Measurements from ENCODE around the gene NIPSNAP3A.
A peak's percentile ranks its signal among the peaks of the same experiment; 100 is the strongest.

NIPSNAP3A gene

GRCh38 chr9:104743376-104743985 is 4.0 kb upstream of the NIPSNAP3A start:
- peak; percentile 86 for DNase-seq (ENCODE audit: low read depth)
- TF ChIP-seq CTCF (IDR thresholded peaks at IDR 0.05; ENCODE audit: low read length, missing control alignments), result peak; percentile 69
- no peak overlapping the region for H3K4me3 ChIP-seq (replicated peaks; ENCODE audit: low read depth, low read length)

GRCh38 chr9:104745852-104746251 is 1.6 kb upstream of the NIPSNAP3A start:
- no peak for TF ChIP-seq CTCF (IDR thresholded peaks at IDR 0.05; ENCODE audit: low read length, missing control alignments)
- H3K4me3 ChIP-seq (replicated peaks; ENCODE audit: low read depth, low read length), result no peak overlapping the region

GRCh38 chr9:104746285-104746684 is 1.2 kb upstream of the NIPSNAP3A start:
- H3K4me3 ChIP-seq (replicated peaks; ENCODE audit: low read depth, low read length), result no peak overlapping the region
- no peak for TF ChIP-seq CTCF (IDR thresholded peaks at IDR 0.05; ENCODE audit: low read length, missing control alignments)
- no peak for DNase-seq (ENCODE audit: low read depth)

More at GRCh38 chr9:104745852-104746251, 1.6 kb upstream of the NIPSNAP3A start:
- DNase-seq (ENCODE audit: low read depth), result no peak

- peak overlapping the region; percentile 76 for H3K4me3 ChIP-seq (replicated peaks; ENCODE audit: low read depth, low read length)
- no peak for TF ChIP-seq CTCF (IDR thresholded peaks at IDR 0.05; ENCODE audit: low read length, missing control alignments)
- DNase-seq (ENCODE audit: low read depth), result no peak
Observed at GRCh38 chr9:104746798-104747197, 685 bp upstream of the NIPSNAP3A start.

- H3K4me3 ChIP-seq (replicated peaks; ENCODE audit: low read depth, low read length), result peak overlapping the region; percentile 76
- no peak for TF ChIP-seq CTCF (IDR thresholded peaks at IDR 0.05; ENCODE audit: low read length, missing control alignments)
- no peak for DNase-seq (ENCODE audit: low read depth)
Observed at GRCh38 chr9:104747245-104747564, 278 bp upstream of the NIPSNAP3A start.

- DNase-seq (ENCODE audit: low read depth), result peak; percentile 41
- peak overlapping the region; percentile 76 for H3K4me3 ChIP-seq (replicated peaks; ENCODE audit: low read depth, low read length)
- no peak for TF ChIP-seq CTCF (IDR thresholded peaks at IDR 0.05; ENCODE audit: low read length, missing control alignments)
Observed at GRCh38 chr9:104748359-104749031, 1.0 kb downstream of the NIPSNAP3A start.

Data from fibroblast of pulmonary artery (primary cell).